HG02763 (cell line): ENCODE data around the gene ZNF180.
"Not testable (repeated sequence)": the region's sequence is repeated elsewhere in the genome, so short reads cannot be mapped to it uniquely, and the experiment has no call there.

Source experiments
- ATAC-seq: cut with Tn5 transposase; IDR thresholded peaks from one replicate; pipeline ENCODE4 v1.9.1; 2021; ENCODE audit warnings: mild to moderate bottlenecking, moderate library complexity; ENCODE audit not compliant: unreplicated experiment

ZNF180 gene

GRCh38 chr19:44499559-44499958 lies 763 bp downstream of the ZNF180 start:
- no peak for ATAC-seq

DNA sequence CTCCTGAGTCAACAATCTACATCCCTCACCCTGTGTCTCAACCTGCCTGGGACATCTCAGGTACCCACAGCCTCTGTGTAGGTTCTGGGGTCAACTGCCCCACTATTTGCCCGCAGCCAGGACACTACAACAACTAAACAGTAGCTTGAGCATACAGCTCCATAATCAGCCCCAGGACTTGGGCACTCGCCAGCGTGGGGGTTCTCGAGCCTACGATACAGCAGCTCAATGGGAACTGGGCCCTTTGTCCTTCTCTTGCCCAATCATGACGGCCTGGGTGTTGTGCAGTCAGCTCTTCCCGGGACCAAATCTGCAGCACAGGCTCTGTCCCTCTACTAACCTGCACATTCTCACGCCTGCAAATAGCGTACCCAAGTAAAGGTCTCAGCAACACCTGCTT lies 1.3 kb downstream of the ZNF180 start:
- ATAC-seq, result no peak

GRCh38 chr19:44496711-44497110 lies 3.6 kb downstream of the ZNF180 start:
- ATAC-seq, result no peak

GRCh38 chr19:44476559-44477408 lies 23.5 kb downstream of the ZNF180 start:
- ATAC-seq, result no peak

- ATAC-seq, result not testable (repeated sequence)
Measured at GRCh38 chr19:44468730-44469129, 31.6 kb downstream of the ZNF180 start.

GRCh38 chr19:44462600-44463286 lies 37.6 kb downstream of the ZNF180 start:
- not testable (repeated sequence) for ATAC-seq

- ATAC-seq, result not testable (repeated sequence)
Measured at GRCh38 chr19:44456016-44456415, 44.3 kb downstream of the ZNF180 start.

- no peak for ATAC-seq
Measured at GRCh38 chr19:44455100-44455499, 45.2 kb downstream of the ZNF180 start.

DNA sequence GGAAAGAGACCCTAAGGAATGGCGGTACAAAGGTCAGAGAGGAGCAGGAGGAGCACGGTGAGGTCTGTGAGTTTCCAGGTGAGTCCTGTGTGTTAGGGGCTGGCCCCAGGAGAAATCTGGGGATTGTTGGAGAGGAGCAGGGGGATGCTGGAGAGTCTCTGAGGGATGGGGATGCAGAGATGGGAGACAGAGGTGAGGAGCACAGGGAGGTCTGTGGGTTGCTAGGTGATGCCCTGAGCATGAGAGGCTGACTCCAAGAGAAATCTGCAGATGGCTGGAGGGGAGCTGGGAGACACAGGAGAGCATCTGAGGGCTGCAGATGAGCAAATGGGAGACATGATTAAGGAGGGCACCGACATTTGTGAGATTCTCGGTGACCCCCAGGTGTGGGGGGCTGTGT lies 48.0 kb downstream of the ZNF180 start:
- no peak for ATAC-seq

GRCh38 chr19:44451687-44452086 lies 48.6 kb downstream of the ZNF180 start:
- no peak for ATAC-seq

DNA sequence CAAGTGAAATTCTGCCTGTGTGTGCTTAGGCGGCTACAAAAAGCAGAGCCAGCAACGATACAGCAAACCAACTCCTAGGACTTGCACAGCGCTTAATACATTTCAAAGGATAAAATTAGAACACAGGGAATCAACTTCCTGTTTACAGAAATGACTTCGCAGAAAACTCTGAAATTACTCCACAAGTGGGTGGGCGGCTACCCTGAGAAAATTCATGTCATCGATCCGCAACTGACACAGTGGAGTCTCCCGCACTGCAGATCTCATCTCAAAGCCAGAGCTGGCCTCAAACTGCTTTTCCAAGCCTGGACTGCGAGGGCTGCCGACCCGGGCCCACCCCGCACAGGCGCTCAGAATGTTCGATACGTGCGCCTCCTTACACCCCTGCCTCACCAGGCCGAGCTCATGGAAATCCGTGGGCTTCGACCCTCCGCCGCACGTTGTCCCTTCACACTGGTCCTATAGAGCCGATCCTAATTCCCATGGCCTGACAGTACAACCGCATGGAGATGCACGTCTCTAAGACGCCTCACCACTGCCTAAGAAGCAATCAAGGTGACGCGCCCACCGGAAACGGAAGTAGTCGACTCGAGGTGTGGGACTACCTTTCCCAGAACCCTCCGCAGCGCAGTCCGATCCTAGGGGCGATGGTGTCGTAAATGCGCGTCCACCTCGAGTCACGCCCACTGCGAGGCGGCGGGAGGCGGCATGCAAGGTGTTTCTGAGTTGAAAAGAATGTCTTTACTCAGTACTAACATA lies 52.2 kb downstream of the ZNF180 start, which contains the start of gene ZNF229:
Gene ZNF229, minus strand, starts transcription at position 557 of the 759 bp plus-strand sequence. CDS start 5,625 bp downstream, outside the sequence.
- ATAC-seq, result no peak

DNA sequence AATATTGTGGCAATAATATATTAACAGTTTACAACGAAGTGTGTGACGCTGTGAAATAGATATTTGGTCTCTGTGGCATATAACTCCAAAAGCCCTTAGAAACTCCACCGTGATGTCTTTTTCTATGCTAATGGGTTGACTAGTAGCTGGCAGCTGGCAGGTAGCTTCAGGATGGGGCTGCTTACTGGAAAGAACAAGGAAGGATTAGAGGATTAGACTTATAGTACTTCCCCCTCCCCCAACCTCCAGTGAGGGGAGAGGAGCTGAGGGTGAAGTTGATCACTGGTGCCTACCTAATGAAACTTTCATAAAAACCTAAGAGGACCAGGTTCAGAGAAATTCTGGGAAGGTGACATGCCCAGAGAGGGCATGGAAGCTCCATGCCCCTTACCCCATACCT lies 61.9 kb downstream of the ZNF180 start:
- no peak for ATAC-seq

GRCh38 chr19:44435441-44435840 lies 64.9 kb downstream of the ZNF180 start:
- no peak for ATAC-seq

DNA sequence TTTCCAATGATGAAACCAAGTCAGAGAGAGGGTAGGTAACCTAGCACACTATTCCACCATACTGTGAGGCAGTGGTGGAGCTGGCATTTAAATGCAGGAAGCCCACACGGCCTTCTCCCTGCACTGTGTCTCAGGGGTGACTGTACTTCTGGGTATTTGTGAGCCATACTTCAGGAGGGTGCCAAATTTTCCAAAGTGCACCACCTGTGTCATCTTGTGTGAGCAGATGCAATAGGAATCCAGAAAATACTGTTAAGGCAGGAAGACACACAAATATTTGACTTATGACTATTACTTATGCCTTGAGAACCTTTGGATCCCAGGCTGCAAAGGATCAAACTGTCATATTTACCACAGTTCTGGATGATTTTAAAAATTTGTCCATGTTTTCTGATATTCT lies 69.4 kb downstream of the ZNF180 start:
- no peak for ATAC-seq
